ENCODE measurements around the gene SLC39A11. TPM values are rescaled to one million over a fixed set of nuclear protein-coding genes. Genes with fewer than 3 reads are reported as not detected.

The SLC39A11 gene
- polyA plus RNA-seq, 1 of the 3 experiments (the other 2 are of a cell fraction), result 23.5 TPM

- peak overlapping the region; percentile 39 to 71; a peak in 3 of 4 replicates for H3K27ac ChIP-seq (ENCODE audit: low read depth in 2 of 2, low read length in 1 of 2)
- H3K36me3 ChIP-seq (replicated peaks in 1 of 2; ENCODE audit: control insufficient read depth in 1 of 2, insufficient read depth in 2 of 2, low read length in 1 of 2), result no peaks in the 10 kb centered on the region
- no peaks in the 10 kb centered on the region for H3K9me2 ChIP-seq
- 65% methylated on average over 6 of the region's 6 CpGs for WGBS (ENCODE audit: low lambda C conversion rate)
- H3K4me3 ChIP-seq (ENCODE audit: low read depth in 2 of 2, low read length in 1 of 2), result no peak overlapping the region
- H4K20me1 ChIP-seq (ENCODE audit: insufficient read depth), result no peaks in the 10 kb centered on the region
- DNase-seq, result peak; percentile 58
- H3F3A ChIP-seq (replicated peaks; ENCODE audit: insufficient read depth), result peaks cover 24% of the 10 kb centered on the region
- 0 out of 2 replicates have a peak overlapping the region, but pooled peaks have one; percentile 1 for H3K9ac ChIP-seq
- no peak overlapping the region for H3K4me2 ChIP-seq
- no peaks in the 10 kb centered on the region for H3K9me3 ChIP-seq
- ChIA-PET CTCF (interaction anchor here (0.8 to 2.4 kb wide), 4 partner anchors 8 to 336 kb away, joined by 3 to 8 read pairs (median 3); no protein-coding TSS in a partner anchor), POLR2A (no interaction called here)
- no peak overlapping the region for H2AFZ ChIP-seq (ENCODE audit: low read depth)
- TF ChIP-seq CTCF (IDR thresholded peaks at IDR 0.05) (no peak), NFIC (IDR thresholded peaks at IDR 0.05; ENCODE audit: borderline replicate concordance) (peak; percentile 62), POLR2AphosphoS5 (IDR thresholded peaks at IDR 0.05; ENCODE audit: low read depth, low read length) (no peak)
- no peaks in the 10 kb centered on the region for H3K27me3 ChIP-seq (ENCODE audit: insufficient read depth)
- H3K79me2 ChIP-seq (ENCODE audit: insufficient read depth), result no peaks in the 10 kb centered on the region
- peaks cover 17 to 27% of the 10 kb centered on the region in 2 experiments for H3K4me1 ChIP-seq (ENCODE audit: control insufficient read depth in 1 of 2, insufficient read depth in 2 of 2, low read depth in 1 of 2, low read length in 1 of 2)
Measured at GRCh38 chr17:73064084-73064938, 28.2 kb downstream of the SLC39A11 start.

GRCh38 chr17:73062726-73063125 is 29.8 kb downstream of the SLC39A11 start:
- Histone ChIP-seq H3K4me1 (ENCODE audit: control insufficient read depth in 1 of 2, insufficient read depth in 2 of 2, low read depth in 1 of 2, low read length in 1 of 2) (peaks cover 9 to 13% of the 10 kb centered on the region in 2 experiments; a peak in 3 of 4 replicates), H3K9me2 (no peaks in the 10 kb centered on the region), H4K20me1 (ENCODE audit: insufficient read depth) (no peaks in the 10 kb centered on the region), H3K9me3 (no peaks in the 10 kb centered on the region), H3K36me3 (replicated peaks in 1 of 2; ENCODE audit: control insufficient read depth in 1 of 2, insufficient read depth in 2 of 2, low read length in 1 of 2) (no peaks in the 10 kb centered on the region), H3K27me3 (ENCODE audit: insufficient read depth) (no peaks in the 10 kb centered on the region), H3F3A (replicated peaks; ENCODE audit: insufficient read depth) (peaks cover 10% of the 10 kb centered on the region), H3K9ac (no peak overlapping the region), H3K4me2 (no peak overlapping the region), H3K4me3 (ENCODE audit: low read depth in 2 of 2, low read length in 1 of 2) (no peak overlapping the region), H3K27ac (ENCODE audit: low read depth in 2 of 2, low read length in 1 of 2) (no peak overlapping the region), H2AFZ (ENCODE audit: low read depth) (no peak overlapping the region), H3K79me2 (ENCODE audit: insufficient read depth) (no peaks in the 10 kb centered on the region)
- TF ChIP-seq POLR2AphosphoS5 (IDR thresholded peaks at IDR 0.05; ENCODE audit: low read depth, low read length), result no peak
- TF ChIP-seq MAX (IDR thresholded peaks at IDR 0.05; ENCODE audit: low read depth), result no peak
- TF ChIP-seq, protein P1, sequence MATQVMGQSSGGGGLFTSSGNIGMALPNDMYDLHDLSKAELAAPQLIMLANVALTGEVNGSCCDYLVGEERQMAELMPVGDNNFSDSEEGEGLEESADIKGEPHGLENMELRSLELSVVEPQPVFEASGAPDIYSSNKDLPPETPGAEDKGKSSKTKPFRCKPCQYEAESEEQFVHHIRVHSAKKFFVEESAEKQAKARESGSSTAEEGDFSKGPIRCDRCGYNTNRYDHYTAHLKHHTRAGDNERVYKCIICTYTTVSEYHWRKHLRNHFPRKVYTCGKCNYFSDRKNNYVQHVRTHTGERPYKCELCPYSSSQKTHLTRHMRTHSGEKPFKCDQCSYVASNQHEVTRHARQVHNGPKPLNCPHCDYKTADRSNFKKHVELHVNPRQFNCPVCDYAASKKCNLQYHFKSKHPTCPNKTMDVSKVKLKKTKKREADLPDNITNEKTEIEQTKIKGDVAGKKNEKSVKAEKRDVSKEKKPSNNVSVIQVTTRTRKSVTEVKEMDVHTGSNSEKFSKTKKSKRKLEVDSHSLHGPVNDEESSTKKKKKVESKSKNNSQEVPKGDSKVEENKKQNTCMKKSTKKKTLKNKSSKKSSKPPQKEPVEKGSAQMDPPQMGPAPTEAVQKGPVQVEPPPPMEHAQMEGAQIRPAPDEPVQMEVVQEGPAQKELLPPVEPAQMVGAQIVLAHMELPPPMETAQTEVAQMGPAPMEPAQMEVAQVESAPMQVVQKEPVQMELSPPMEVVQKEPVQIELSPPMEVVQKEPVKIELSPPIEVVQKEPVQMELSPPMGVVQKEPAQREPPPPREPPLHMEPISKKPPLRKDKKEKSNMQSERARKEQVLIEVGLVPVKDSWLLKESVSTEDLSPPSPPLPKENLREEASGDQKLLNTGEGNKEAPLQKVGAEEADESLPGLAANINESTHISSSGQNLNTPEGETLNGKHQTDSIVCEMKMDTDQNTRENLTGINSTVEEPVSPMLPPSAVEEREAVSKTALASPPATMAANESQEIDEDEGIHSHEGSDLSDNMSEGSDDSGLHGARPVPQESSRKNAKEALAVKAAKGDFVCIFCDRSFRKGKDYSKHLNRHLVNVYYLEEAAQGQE (IDR thresholded peaks at IDR 0.05; ENCODE audit: low read depth, low read length), result no peak
- no peak for TF ChIP-seq EP300 (IDR thresholded peaks at IDR 0.05; ENCODE audit: borderline replicate concordance in 1 of 2, low read depth in 1 of 2, low read length in 1 of 2)
- no peak for TF ChIP-seq TAF1 (IDR thresholded peaks at IDR 0.05; ENCODE audit: borderline replicate concordance, low read depth, low read length)
- TF ChIP-seq JUND (IDR thresholded peaks at IDR 0.05), result no peak
- no peak for TF ChIP-seq RAD21 (IDR thresholded peaks at IDR 0.05; ENCODE audit: low read length)
- no peak for TF ChIP-seq FOXJ3 (CRISPR knock-in tag; IDR thresholded peaks at IDR 0.05)
- no peak for TF ChIP-seq MXI1 (IDR thresholded peaks at IDR 0.05; ENCODE audit: low read depth, low read length)
- no peak for TF ChIP-seq SIN3A (IDR thresholded peaks at IDR 0.05; ENCODE audit: borderline replicate concordance, low read depth, low read length)
- TF ChIP-seq EZH2phosphoT487 (IDR thresholded peaks at IDR 0.05; ENCODE audit: borderline replicate concordance, low read depth), result no peak
- no peak for TF ChIP-seq YY1 (IDR thresholded peaks at IDR 0.05; ENCODE audit: low read depth)
- no peak for TF ChIP-seq USF2 (IDR thresholded peaks at IDR 0.05; ENCODE audit: borderline replicate concordance, low read depth, low read length)
- TF ChIP-seq RXRA (IDR thresholded peaks at IDR 0.05; ENCODE audit: borderline replicate concordance, low read depth), result no peak
- no peak for TF ChIP-seq FOSL2 (IDR thresholded peaks at IDR 0.05; ENCODE audit: borderline replicate concordance, low read depth)
- DNase-seq, result no peak
- WGBS (ENCODE audit: low lambda C conversion rate), result 96% methylated on average over 5 of the region's 5 CpGs
- POLR2A ChIA-PET, result no interaction called here
- CTCF ChIA-PET, result interaction anchor here (0.6 kb wide), 1 partner anchor 15 kb away, joined by 3 read pairs; no protein-coding TSS in a partner anchor
